NCI-H2029 (cell line): ENCODE data around the gene MARCOL.

Experiments used
- DNase-seq: peaks from one replicate; lab custom pipeline; 2025; lab: John Stamatoyannopoulos, UW

Gene MARCOL, protein sequence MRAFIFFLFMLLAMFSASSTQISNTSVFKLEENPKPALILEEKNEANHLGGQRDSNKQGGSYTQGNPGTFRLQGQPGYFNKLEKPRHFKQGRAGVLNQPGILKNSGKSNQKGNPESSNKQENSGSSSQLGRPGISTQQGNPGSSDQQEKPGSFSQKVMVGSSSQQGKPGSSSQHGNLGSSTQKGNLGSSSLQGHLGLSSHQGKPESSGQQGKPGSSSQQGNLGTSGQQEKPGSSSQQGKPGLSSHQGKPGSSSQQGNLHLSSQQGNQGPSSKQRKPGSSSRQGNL

DNA sequence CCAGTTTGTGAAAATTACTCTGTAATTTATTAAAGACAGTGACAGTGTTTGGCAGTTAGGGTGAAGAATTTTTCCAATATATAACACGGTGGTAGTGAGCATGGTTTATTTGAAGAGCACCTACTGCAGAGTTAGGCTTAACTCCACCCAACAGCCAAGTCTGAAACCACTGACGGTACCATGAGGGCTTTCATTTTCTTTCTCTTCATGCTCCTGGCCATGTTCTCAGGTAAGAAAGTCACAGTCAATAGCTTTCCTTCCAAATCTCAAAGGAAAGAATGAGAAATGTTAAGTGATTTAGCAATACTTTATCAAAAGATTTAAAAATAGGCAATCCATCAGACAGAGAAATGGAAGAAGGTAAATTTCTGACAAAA, at the start of gene MARCOL:
MARCOL (plus strand) TSS at position 108 of the 377 bp plus-strand sequence; CDS start at position 181, 73 bp downstream.
- DNase-seq, result no peak

DNA sequence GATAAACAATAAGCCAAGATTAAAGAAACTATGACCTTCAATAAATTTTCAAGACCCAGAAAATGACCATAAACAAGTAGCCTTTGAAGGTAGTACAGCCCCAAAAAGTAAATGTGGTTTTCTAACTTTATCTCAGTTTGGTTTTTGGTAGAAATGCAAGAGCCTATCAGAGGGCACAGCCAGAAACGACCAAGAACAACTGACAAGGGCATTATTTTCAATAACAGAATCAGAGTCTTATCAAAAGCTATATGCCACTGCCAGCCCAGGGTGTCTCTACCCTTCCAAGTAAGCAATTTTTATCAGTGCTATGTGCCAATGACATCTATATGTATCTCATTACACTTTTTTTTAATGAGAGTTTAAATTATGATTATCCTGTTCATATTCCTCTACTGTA, 47.3 kb upstream of the MARCOL start:
- no peak for DNase-seq

DNA sequence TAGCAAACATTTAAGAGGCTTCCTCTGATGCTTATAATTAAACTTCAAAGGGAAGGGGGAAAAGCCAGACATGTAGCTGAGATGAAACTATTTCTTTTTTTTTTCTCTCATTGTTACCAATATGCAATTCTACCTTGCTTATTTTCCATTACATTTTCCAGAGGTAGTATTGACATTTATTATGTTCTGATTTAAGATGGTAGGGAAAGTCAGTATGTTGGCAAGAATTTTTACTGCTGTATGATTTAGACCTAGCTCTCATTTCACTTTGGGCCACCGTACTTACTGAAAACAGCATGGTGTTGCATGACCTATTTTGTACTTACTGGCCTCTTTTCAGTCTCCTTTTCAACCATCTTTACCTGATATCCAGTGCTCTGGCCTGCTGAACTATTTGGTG, 45.1 kb upstream of the MARCOL start:
- no peak for DNase-seq

DNA sequence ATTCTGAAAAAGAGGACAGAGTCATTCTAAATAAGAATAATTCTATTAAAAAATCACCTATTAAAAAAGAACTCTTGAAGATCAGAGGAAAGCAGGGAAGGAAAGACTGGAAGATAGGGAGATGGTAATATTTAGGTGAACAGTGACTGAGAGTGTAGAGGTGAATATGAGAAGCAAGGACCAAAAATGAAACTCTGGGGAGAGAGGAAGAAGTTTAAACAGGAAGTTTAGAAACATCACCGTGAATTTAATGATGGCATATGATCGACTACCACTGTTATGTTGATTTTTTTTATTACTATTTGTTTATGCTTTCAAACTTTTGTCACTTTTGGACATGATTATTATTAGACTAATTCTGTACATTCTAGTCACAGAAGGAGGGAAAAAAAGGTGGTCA, 37.2 kb upstream of the MARCOL start:
- DNase-seq, result no peak

DNA sequence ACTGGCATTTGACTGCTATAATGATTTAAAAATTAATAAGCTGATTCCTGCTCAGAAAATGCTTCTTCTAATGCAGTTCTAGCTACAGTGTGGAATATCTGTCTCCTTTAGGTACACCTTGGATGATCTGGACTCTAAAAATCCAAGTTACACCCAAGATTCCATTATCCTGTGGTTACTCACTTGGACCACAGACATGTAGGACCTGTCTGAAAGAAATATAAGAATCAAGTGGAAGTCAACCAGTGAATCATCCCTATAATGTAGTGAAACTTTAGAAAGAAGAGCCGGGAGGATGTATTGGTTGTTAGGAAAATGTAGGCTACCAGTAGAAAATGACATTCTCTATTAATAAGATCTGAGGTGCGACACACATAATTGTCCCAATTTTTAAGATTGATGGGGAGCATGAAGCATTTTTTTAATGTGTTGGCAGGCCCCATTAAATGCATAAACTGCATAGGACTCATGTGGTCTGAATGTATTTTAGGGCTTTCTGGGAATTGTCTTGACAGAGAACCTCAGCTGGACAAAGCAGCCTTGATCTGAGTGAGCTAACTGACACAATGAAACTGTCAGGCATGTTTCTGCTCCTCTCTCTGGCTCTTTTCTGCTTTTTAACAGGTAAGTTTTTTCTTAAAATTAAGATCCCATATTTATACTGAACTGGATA, 35.7 kb upstream of the MARCOL start, which contains the start of gene SPINK6:
SPINK6 (plus strand) TSS at position 512 of the 673 bp plus-strand sequence; CDS start at position 567, 55 bp downstream.
- DNase-seq, result no peak

DNA sequence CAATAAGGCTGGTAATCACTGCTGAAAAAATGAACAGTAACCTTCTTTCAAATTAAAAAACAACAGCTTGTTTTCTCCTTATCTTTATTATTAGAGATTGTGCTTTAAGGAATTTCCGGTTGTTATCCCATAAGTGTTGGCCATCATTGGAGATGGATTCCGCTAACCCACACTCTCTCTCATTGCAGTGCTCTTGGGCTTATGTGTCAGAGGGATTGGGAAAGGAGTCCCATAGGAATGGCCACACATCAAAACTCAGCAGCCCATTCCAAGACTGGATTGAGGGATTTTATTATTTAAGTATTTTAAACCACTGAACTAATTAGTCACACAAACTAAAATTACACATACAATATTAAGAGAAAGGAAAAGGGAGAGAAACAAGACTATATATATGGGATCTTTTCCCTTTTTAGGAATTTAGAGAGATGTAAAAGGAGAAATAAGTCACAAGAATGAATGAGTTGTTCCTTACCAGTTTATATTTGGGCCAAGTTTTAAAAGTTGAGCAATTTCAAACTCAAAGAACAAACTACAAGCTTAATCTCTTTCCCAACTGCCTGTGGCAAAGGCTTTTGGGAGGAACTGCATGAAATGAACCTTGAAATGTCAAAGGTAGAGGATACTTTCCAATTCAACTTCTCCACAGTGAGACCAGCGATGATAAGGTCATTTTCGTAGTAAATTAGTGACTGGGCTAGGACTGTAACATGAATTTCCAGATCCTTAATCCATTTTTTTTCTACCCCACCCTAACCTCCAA, 33.1 kb upstream of the MARCOL start:
- no peak for DNase-seq

DNA sequence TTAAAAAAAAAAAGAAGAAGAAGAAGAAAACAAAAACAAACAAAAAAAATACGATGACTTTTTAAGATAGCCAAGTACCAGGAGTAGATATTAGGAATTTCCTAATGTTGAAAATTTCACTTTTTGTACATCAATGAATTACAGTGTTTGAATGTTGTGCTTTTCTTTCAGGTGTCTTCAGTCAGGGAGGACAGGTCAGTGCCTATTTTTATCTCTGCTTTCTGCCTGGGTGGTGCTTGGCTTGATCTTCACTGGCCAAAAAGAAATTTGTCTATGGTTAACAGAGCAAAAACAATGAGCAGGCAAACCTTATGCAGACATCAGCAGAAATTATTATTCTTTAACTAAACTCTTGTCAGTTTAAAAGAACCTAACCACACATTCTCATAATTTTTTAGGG, 32.5 kb upstream of the MARCOL start:
- DNase-seq, result no peak

DNA sequence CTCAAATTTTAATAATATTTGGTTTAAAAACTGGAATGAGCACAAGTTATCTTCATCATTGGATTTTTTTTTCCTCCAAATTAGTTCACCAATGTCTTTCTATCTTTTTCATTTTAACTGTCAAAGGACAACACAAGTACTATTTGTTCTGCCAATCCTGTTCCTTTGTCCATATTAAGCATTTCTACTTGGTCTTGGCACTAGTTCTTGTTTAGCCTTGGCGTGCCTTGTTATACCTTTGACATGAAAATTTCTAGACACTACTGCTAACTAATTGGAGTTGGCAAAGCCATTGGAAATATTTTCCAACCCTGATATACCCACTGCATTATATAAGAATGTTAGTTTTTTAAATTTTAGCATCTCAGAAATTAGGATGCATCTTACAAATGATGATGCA, 31.7 kb upstream of the MARCOL start:
- no peak for DNase-seq

DNA sequence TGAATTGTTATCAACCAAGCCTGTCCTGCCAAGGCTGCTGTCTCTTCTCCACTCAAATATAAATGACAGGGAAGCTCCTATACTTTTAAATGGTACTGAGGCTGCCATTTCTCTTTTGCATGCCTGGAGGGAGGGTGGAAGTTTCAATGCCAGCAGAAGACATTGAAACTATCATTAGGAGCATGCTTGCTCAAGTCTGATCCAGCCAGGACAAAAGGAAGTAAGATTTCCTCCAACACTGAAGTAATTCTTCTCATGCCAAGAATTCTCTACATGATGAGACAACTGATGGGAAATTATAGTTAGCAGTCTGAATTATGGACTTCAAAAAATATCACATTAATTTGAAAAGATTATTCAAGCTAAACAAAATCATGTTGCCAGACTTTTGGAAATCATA, 30.1 kb upstream of the MARCOL start:
- DNase-seq, result no peak

DNA sequence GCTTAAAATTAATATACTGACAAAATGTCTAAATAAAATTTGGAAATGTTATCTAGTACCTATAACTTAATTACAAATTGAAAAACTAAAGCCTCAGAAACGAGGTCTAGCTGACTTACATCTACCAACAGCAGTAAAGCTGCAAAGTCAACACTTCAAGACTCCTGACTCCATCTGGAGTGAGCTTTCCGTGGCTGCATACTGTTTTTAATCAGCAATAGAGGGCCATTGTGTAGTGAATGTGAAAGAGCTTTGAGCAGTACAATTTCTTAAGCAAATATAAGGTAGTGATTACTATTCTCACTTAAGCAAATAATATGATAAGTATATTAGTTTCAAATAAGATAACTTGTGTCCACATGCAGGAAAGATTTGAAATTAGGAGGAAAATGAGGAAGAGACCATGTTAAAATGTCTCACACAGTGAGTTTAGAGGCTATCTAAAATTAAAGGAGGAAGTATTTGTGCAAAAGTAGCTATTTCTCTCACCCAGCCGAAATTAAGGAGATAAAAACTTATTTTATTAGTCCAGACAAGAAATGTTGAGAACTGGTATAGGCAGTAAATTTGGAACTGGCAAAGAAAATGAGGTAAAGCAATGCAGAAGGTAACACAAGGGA, 29.1 kb upstream of the MARCOL start:
- peak; percentile 69 for DNase-seq

DNA sequence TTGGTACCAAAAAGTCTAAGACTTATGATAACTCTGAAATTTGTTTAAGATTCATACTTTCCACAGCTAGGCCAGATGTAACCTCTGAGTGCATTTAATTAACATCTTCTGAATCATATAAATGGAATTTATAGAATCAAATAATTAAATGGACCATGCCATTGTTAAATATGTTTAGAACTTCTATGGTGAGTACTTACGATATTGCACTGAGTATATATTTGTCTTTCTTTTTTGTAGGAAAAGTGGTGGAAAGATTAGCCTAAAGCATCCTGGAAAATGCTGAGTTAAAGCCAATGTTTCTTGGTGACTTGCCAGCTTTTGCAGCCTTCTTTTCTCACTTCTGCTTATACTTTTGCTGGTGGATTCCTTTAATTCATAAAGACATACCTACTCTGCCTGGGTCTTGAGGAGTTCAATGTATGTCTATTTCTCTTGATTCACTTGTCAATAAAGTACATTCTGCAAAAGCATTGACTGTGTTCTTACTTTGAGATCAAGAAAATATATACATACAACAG, 23.6 kb upstream of the MARCOL start:
- DNase-seq, result no peak

DNA sequence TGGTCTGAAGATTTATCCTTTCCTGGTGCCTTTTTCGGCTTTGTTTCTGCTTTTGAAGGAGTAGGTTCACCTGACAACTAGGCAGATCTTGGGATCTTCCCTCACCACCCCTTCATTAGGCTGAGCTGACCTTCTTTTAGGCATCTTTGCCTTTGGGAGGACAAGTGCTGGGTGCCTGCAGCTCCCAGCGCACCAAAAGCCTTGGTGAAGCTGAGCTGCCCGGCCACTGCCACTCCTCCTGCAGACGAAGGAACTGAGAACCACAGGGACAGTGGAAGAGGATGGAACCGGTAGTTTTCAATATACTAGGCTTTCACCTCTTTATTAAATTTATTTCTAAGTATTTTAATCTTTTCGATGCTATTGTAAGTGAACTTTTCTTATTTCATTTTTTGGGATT, 16.8 kb upstream of the MARCOL start:
- DNase-seq, result no peak

DNA sequence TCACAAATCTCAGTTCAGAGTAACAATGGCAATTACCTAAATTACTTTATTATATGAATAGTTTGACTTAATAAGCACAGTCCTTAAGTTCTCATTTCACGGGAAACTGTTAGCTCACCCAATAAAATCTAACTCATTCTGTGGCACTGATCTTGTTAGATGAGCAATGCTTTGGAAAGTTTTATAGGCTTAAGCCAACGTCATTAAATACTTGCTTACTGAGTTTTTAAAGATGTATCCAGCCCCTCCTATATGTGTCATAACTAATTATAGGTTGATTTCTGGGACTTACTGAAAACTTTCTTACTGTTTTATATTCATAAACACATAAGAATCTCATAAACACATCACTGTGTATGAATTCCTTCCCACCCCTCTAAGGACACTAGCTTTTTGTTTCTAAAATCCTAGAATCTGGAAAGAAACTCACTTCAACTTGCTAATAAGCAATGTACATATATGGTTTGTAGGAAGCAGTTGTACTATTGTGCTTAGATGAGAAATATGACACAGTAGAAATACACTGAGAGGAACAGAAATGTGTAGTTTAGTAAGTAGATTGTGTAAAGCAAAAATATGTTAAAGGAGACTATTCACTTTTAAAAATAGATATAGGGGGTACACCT, 14.1 kb upstream of the MARCOL start:
- no peak for DNase-seq

DNA sequence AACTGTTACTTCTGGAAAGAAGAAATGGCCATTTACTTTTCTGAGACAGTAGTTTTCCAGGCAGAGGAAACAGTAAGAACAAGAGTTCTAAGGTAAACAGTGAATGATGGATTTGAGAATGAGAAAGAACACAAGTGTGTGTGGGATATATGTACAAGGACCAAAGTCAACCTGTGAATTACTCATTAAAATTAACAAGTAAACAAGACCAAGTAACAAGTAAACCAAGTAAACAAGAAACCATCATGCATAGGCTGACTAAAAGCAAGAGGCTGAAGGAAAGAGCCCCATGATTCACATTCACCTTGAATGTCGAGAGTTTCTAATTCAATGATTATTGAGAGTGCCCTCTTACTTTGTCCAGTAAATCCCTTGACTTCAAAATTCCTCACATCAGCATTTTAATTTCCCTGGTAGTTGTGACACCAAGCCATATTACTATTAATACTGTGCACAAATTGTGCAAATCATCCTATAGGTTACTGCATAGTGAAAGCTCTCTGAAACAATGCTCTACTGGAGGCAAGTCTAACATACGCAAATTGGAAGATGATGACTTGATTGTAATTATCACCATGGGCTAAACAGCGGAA, 9.8 kb upstream of the MARCOL start:
- DNase-seq, result no peak

DNA sequence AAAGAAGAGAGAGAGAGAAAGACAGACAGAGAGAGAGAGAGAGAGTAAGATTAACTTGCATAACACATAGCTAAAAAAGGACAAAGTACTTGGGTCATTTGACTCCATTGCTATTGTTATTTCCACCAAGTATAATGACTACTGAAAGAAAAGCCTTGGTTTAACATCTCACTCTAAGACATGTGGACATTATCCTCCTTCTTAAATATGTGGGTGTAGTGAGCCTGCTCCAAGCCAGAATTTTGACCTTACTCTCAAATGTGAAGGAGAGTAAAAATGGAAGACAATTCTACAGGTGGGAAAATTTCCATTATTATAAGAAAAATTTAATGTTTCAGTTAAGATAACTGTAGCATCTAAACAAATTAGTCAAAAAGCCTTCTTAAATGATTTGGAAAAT, 8.5 kb upstream of the MARCOL start:
- DNase-seq, result no peak

DNA sequence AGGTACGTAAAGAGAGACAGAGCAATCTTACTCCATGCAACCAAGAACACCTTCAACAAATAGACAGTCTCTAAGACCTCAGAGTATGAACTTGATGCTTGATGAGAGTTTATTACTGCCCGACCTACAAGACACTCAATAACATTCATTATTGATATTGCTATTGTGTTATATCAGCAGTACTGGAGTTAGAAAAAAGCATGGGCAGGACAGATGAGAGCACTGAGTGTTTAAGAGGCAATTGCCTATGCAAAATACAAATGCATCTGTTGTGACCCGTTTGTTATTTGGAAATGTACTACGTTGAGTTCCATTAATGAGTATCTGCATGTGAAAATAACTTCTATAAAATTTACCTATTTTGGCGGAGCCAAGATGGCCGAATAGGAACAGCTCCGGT, 8.1 kb upstream of the MARCOL start:
- DNase-seq, result no peak

DNA sequence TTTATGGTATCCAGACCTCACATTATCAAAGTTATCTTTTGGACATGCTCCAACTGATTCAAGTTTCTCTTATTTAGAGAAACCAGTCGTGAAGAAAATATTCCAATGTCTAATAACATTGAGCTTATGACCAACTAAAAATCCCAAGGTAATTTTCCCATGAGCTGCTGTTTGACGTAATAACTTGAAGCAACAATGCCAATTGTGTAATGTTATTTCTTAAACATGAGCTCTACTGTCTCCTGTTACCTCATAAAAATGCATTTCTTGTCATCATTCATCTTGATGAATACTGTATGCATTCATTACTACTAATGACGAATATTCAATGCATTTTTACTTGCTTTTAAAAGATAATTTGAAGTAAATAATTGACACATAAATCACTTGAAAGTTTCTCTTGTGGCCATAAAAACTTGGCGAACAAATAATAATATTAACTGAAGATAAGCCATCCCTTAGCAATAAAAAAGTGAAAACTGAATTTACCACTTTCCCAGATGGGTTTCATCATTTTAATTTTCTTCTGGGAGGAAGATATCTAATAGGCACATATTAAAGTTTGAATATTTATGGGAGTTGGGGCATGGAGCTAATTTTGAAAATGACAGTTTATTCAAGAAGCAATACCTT, 424 bp upstream of the MARCOL start:
- no peak for DNase-seq

DNA sequence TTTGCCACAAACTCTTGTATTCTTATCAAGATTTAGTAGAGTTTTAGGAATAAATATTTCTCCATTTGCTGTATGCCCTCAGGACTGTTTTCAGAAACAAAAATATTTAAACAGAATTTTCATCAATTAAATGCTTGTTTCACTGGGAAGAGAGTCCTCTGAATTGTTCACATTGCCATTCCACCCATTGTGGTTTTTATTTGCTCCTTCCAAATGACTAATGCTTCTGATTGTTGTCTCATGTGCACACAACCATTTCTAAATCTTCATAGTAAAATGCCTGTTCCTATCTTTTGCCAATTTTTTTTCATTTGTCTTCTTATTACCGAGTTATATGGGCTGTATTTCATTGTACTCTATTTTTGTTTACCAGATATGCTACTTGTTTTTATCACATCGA, 10.6 kb downstream of the MARCOL start:
- DNase-seq, result no peak

DNA sequence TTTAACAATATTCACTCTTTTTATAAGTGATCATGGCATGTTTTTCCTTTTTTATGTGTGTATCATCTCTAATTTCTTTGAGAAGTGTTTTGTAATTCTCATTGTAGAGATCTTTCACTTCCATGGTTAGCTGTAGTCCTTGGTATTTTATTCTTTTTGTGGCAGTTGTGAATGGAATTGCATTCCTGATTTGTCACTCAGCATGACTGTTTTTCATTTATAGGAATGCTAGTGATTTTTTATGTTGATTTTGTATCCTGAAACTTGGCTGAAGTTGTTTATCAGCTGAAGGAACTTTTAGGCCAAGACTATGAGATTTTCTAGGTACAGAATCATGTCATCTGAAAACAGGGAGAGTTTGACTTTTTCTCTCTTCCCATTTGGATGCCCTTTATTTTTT, 17.1 kb downstream of the MARCOL start:
- no peak for DNase-seq

DNA sequence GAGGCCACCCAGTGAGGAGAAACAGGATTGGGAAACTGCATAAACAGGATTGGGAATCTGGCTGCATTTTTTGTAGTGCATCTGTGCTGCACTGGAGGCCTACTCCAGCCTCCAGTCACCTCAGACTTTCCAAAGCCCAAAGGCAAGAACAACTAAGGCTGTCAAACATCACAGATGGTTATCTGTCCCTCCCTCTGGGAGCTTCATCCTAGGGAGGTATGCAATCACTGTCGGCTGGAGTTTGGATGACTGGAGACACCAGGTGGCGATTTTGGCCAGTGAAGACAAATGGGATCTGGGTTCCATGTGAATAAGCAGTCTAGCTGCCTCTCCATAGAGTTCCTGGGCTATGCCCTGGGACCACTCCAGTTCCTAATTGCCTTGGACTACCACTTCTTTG, 21.0 kb downstream of the MARCOL start:
- no peak for DNase-seq

DNA sequence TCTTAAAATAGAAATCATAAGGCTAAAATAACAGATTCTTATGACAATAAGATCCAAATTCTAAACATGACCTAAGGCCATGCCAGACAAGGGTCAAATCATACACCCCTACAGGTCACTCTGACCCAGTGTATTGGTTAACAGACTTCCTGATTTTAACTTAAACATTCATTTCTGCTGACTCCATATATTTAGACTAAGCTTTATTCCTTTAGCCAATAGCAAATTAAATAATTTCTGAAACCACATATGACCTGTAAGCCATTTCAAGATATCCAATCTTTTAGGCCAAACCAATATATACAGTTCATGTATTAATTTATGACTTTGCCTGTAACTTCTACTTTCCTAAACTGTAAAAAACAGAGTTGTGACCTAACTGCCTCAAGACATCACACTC, 22.9 kb downstream of the MARCOL start:
- no peak for DNase-seq
